GM18508 (cell line): ENCODE data around the gene RNF151.

Experiments used
- ATAC-seq: cut with Tn5 transposase; IDR thresholded peaks from one replicate; pipeline ENCODE4 v1.9.1; 2021; ENCODE audit warnings: moderate number of reproducible peaks; ENCODE audit not compliant: insufficient read depth, unreplicated experiment

The RNF151 gene

DNA sequence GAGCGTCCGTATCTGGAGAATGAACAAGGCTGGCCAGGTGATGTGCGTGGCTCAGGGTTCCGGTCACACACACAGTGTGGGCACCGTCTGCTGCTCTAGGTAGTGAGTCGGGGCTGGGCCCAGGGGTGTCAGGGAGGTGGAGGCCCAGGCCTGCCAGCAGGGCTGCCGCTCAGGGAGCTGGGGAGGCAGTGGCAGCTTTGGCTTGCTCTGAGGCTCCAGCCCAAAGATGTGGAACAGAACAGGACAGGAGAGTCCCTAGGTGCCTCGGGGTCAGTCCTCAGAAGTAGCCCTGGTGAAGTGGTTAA, 9.5 kb downstream of the RNF151 start:
- no peak for ATAC-seq

- ATAC-seq = no peak
These were observed 10.6 kb downstream of the RNF151 start for GRCh38 chr16:1976951-1977874.

- ATAC-seq = no peak
These were observed 11.2 kb downstream of the RNF151 start for GRCh38 chr16:1977875-1978268.

GRCh38 chr16:1978476-1979120, 11.9 kb downstream of the RNF151 start:
- ATAC-seq = no peak

DNA sequence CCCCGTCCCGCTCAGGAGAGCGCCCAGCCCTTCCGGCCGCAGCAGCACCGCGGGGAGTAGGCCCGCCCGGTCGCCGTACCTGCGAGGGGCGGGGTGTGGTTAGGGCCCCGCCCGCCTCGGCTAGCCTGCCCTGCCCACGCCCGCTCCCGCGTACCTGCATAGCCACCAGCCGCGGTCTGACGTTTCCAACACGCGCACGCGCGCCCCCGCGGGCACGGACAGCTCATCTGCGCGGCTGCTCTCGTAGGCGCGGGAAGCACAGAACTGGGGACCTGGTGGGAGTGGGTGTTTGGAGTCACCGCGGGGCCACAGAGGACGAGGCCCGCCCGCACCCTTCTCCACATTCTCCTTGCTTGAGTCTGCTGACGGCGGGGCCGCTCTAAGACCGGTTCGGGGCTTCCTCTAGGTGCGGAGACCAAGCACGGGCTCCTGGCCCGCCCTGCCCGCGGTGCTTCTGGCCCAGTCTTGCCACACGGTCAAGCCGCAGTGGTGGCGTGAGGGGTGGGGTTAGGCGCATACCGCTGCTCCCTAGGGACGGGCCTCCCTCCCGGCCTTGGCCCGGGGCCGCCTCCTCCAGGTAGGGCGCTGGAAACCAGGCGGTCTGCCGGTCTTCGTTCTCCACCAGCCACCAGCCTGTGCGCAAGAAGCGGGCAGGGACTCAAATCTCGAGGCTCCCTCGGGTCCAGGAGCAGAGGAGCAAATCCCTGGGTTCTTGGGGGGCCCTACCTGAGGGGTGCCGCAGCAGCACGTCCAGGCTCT, 12.8 kb downstream of the RNF151 start:
- no peak for ATAC-seq

GRCh38 chr16:1980030-1980769, 13.5 kb downstream of the RNF151 start:
- no peak for ATAC-seq

- no peak for ATAC-seq
These were observed 14.1 kb downstream of the RNF151 start for GRCh38 chr16:1980770-1981087.

- ATAC-seq = no peak
These were observed 14.8 kb downstream of the RNF151 start, which contains the start of gene NOXO1 for GRCh38 chr16:1981398-1981836. Gene NOXO1 (minus strand): TSS chr16:1981469. CDS start chr16:1981179, 290 bp downstream.

- no peak for ATAC-seq
These were observed 15.4 kb downstream of the RNF151 start for GRCh38 chr16:1982013-1982433.

DNA sequence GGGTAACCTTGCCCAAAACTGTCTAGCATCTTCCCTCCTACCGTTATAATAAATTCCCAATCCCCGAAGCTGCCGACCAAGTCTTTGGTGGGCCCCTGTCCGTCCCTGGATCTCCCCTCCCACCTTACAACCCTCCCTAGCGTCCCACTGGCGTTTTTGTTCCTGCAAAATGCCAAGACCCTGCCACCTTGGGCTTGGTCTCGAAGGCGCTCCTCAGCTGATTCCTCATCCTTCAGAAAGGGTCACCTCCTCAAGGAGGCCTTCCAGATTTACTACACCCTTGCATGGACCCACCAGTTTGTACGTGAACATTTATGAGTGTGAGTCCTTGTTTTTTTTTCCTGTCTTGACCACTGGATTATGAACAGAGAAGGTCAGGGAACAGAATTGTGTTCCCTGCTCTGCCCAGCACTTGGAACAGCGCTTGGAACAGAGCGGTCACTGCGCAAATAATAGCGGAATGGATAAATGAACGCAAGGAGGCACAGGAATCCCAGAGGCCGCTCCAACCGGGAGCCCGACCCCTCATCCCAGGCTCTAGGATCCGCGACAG, 16.4 kb downstream of the RNF151 start:
- ATAC-seq = no peak

- no peak for ATAC-seq
These were observed 17.1 kb downstream of the RNF151 start, which contains the start of gene GFER for GRCh38 chr16:1983544-1984346. Gene GFER (plus strand): TSS chr16:1984193. CDS start chr16:1984219, 26 bp downstream.

DNA sequence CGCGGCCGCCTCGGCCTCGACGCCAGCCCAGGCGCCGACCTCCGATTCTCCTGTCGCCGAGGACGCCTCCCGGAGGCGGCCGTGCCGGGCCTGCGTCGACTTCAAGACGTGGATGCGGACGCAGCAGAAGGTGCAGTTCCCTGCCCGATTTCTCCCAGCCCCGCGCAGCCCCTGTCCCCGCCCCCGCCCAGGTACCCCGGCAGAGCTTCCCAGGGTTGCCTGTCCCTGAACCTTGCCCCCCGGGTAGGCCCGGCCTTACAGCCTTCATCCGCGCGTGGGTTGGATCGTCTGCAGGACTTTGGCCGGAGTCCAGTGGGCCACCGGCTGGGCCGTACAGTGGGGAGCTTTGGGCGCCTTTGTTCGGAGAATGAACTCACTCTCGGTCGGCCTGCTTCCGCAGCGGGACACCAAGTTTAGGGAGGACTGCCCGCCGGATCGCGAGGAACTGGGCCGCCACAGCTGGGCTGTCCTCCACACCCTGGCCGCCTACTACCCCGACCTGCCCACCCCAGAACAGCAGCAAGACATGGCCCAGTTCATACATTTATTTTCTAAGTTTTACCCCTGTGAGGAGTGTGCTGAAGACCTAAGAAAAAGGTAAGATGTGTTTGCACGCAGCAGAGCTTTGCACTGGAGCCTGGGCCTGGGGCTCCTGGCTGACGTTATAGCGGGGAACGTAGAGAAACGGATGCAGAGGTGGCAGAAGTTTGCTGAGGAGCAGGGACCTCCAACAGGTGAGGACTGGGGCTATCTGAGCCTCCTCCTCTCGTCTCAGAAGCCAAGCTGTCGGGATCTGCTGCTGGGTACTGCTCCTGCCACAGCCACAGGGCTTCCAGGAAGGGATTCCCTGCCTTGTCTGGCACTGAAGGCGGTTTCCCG, 17.9 kb downstream of the RNF151 start:
- no peak for ATAC-seq

DNA sequence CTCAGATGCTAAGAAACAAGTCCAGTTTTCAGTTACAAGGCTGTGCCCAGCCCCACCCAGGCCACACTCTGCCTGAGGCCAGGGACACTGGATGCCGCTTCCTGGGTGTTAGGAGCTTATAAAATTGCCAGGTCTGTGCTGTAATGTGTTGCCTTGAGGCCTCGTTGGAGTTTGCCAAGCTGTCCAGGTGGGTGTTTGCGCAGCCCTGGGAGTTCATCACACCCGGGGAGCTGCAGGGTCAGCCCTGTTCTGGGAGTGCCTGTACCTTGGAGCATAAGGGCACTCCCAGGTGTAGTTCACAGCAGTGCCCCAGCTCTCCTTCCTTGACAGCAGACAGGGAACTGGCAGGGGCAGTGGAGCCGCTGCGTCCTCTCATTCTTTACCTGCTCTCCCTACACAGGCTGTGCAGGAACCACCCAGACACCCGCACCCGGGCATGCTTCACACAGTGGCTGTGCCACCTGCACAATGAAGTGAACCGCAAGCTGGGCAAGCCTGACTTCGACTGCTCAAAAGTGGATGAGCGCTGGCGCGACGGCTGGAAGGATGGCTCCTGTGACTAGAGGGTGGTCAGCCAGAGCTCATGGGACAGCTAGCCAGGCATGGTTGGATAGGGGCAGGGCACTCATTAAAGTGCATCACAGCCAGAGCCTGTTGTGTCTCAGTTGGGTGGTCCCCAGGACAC, 19.0 kb downstream of the RNF151 start:
- no peak for ATAC-seq

DNA sequence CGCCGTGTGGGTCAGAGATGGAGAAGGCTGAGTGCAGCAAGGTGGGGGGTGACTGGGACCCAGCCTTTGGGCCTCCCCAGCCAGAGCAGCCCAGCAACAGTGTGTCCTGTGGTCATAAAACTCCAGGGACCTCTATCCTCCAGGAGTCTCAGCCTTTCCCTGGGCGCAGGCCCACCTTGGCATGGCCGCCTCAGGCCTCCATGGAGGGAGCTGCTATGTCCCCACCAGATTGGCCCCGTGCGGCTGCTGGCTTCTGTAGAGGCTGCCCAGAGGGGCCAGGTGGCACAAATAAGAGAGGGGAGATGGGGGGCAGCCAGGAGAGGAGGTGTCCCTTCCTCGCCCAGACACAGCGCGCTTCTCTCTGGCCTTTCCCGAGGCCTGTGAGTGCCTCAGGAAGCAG, 20.5 kb downstream of the RNF151 start:
- no peak for ATAC-seq

DNA sequence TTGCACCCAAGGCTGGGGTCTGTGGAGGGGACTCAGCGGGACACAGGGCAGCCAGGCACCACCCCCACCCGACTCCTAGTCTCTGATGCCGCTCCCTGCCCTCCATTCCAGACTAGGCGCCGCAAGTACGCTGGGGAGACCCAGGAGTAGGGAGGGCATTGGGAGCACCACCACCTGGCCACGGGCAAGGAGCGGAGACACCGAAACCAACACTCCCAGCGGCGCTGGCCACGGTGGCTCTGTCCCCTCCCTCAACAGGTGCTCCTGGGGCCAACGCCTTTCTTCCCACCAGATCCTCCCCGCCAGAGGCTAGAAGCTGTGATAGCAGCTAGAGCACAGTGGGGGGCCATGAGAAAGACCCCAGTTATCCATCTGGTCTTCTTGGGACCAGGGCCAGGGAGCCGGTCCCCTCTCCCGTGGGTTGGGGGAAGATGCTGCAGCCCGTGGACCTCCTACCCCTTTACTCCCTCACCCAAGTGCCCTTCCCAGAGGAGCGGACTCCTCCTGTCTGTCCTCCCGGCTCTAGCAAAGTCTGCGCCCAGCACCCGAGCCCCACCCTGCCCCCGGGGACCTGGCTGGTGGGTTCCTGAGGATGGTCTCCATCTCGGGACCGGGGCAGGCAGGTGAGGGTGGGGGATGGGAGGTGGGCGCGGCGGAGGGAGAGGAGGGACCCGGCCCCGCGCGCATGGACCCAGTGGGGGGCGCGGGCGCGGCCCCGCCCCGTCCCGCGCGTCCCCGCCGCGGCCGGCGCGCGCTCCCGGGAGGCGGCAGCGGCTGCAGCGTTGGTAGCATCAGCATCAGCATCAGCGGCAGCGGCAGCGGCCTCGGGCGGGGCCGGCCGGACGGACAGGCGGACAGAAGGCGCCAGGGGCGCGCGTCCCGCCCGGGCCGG, 22.8 kb downstream of the RNF151 start, which contains the start of gene SYNGR3:
TSS of gene SYNGR3 (plus strand) at position 762 of the 892 bp plus-strand sequence. CDS start 133 bp downstream, outside the sequence.
- no peak for ATAC-seq

DNA sequence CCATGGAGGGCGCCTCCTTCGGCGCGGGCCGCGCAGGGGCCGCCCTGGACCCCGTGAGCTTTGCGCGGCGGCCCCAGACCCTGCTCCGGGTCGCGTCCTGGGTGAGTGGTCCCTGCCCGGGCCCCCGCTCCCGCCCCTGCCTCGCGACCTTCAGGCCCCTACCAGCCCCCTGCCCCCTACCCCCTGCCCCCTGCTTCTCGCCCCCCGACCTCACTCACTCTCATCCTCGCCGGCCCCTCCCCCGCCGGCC, 23.4 kb downstream of the RNF151 start:
- no peak for ATAC-seq
